GM13977 (cell line): ENCODE results near the gene KRTAP10-9.

Experiments used
- DNase-seq: peaks from one replicate; pipeline ENCODE4 v3.0.0; 2012; ENCODE audit warnings: low spot score
- CTCF ChIP-seq: IDR thresholded peaks from 2 replicates; pipeline ENCODE4 v1.5.1; 2012; ENCODE audit warnings: mild to moderate bottlenecking, control low read depth; ENCODE audit not compliant: insufficient read depth; ENCODE audit errors: extremely low read depth, missing control alignments
- in situ Hi-C: fragments of 300-500 bp; cut with MboI; formaldehyde crosslinking; loops from one replicate; pipeline ENCODE4 v1.12.0; 2022; ENCODE audit warnings: low sequenced_read_pairs, low pct_unique_long_range_greater_than_20kb, mixed read lengths, inconsistent platforms; ENCODE audit not compliant: unreplicated experiment

Gene KRTAP10-9

DNA sequence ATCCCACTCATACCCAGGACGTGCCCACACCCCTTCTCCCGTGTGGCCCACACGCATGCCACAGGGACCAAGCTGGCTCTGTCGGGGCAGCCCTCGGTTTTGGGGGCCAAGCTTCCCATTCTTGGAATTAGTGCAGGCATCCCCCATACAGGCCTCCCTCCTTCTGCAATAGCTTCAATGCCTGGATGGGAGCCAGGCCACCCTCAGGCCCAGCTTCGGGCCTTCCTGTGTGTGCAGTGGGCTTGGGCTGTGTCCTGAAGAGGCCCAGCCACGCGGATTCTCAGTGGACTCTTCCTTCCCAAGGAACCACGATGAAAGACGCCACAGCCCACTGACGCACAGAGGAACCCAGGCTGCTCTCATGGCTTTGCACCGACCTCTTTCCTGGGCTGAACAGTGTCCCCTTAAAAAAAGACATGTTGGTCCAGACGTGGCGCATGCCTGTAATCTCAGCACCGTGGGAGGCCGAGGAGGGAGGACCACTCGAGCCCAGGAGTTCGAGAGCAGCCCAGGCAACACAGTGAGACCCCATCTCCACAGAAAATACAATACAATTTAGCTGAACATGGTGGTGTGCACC, 22.7 kb downstream of the KRTAP10-9 start:
- TF ChIP-seq CTCF, result no peak
- in situ Hi-C loops, result no loop called here
- DNase-seq, result no peak

DNA sequence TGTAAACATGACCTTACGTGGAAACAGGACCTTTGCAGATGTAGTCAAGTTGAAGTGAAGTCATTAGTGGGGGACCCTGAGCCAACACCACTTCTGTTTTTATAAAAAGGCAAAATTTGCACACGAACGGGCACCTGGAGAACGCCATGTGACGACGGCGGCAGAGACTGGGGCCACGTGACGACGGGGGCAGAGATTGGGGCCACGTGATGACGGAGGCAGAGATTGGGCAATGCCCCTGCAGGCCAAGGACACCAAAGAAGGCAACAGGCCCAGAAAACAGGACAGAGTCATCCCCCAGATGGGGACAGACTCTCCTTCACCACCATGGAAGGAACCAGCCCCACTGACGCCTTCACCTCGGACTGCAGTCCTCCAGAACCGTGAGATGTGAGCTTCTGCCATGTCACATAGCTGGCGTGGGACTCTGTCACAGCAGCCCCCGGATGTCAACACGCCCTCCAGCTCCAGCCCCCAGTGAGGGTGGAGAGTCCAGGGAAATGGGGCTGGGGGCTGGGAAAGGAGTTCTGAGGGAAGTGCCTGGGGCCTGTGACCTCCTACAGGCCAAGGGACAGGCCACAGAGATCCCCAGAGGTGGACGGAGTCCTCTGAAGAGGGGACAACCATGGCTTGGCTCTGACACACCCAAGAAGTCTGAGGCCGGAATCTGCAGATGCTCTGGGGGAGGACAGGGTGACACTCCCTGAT, 23.5 kb downstream of the KRTAP10-9 start:
- no peak for TF ChIP-seq CTCF
- DNase-seq, result no peak
- in situ Hi-C loops, result no loop called here

DNA sequence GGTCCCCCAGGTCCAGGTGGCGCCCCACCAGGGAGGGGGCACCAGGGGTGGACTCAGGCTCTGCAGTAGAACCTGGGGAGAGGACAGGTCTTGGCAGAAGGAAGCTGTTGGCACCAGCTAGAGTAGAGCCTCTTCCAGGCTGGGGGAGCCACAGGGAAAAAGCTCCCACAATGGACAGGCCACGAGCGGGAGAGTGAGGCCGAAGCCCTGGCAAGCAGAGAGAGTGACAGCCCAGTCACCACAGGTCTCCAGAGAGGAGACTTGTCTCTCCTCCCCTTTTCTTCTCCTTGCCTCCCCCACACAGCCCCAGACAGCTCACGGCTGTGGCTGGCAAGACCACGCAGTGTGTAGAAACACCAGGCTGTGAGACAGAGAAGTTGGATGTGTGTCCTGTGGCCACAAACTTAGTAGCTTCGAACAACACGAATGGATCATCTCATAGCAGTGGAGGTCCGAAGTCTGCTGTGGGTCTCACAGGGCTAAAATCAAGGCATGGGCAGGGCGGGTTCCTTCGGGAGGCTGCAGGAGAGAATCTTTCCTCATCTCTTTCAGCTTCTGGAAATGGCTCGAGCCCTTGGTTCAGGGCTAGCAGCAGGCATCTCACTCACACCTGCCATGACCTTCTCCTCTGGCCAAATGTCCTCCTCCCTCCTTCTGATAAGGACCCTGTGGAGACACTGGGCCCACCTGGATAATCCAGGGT, 24.2 kb downstream of the KRTAP10-9 start:
- no peak for DNase-seq
- no peak for TF ChIP-seq CTCF
- in situ Hi-C loops, result no loop called here

- DNase-seq, result no peak
- in situ Hi-C loops, result no loop called here
- TF ChIP-seq CTCF, result no peak
Measured at GRCh38 chr21:44653123-44653522, 26.2 kb downstream of the KRTAP10-9 start.

- TF ChIP-seq CTCF, result no peak
- no peak for DNase-seq
- in situ Hi-C loops, result no loop called here
Measured at GRCh38 chr21:44653656-44654575, 27.0 kb downstream of the KRTAP10-9 start.

DNA sequence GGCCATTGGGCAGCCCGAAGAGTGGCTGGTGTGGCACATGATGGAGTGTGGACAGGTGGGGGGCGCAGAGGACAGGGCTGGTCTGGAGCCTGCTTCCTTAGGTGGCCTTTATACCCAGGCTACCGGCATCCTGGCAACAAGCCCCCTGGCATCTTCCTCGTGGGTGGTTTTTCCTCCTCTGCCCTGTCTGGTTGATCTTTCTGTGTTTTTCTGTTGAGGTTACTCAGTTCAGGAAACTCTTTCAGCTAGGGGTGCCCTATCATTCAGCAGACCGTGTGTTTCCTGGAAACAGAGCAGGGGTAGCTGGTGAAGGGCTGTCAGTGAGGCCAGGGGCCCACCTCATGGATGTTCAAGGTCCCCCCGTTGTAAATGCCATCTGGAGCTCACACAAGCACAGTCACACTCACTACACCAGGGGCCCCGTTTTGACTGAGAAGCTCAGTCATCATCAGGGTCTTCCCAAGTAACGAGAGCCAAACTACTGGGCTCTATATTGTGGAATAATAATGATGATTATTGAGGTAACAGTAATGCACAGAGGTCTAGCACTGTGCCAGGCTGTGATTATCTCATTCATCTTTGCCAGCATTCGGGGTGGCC, 27.8 kb downstream of the KRTAP10-9 start, which contains the start of gene KRTAP12-4:
KRTAP12-4 (minus strand) TSS at position 84 of the 600 bp plus-strand sequence; CDS start at position 39, 45 bp downstream.
- in situ Hi-C loops, result no loop called here
- no peak for TF ChIP-seq CTCF

More for the DNA sequence above, 27.8 kb downstream of the KRTAP10-9 start, which contains the start of gene KRTAP12-4:
- DNase-seq, result no peak
